ENCODE measurements around the gene CHAF1A.

DNA sequence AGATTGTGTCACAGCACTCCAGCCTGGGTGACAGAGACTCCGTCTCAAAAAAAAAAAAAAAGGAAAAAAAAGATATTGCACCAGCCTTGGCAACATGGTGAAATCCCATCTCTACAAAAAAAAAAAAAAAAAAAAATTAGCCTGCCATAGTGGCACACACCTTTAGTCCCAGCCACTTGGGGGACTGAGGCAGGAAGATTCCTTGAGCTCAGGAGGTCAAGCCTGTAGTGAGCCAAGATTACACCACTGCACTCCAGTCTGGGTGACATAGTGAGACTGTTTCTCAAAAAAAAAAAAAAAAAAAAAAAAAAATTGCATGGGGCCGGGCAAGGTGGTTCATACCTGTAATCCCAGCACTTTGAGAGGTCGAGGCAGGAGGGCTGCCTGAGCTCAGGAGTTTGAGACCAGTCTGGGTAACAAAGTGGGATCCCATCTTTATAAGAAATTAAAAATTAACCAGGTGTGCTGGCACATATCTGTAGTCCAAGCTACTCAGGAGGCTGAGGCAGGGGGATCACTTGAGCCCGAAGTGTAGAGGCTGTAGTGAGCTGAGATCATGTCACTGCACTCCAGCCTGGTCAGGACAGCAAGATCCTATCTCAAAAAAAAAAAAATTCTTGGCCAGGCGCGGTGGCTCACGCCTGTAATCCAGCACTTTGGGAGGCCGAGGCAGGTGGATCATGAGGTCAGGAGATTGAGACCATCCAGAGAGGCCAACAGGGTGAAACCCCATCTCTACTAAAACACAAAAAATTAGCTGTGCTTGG lies 62.6 kb downstream of the CHAF1A start:
- no peak for TF ChIP-seq GATA2 (IDR thresholded peaks at IDR 0.05; ENCODE audit: low read depth, low read length)
- TF ChIP-seq GATA3 (IDR thresholded peaks at IDR 0.05; ENCODE audit: low read depth, low read length): no peak
